ENCODE data around the gene PUSL1.

The PUSL1 gene

GRCh38 chr1:1331068-1331965 lies 22.9 kb downstream of the PUSL1 start, which contains the start of gene TAS1R3:
TSS of gene TAS1R3 (plus strand) at chr1:1331280. CDS start at chr1:1331346, 66 bp downstream.
- Histone ChIP-seq H3K27ac (ENCODE audit: insufficient read depth in 1 of 2, low read depth in 1 of 2, low read length in 2 of 2, poor library complexity in 1 of 2, severe bottlenecking in 2 of 2) (no peak within 1 kb of the TSS), H3K4me3 (ENCODE audit: control insufficient read depth in 1 of 7, extremely low read depth in 1 of 7, insufficient read depth in 4 of 7, low read depth in 2 of 7, low read length in 6 of 7) (no peak within 1 kb of the TSS), H3K27me3 (replicated peaks in 2 of 5; ENCODE audit: control insufficient read depth in 4 of 5, insufficient read depth in 5 of 5, low read length in 4 of 5) (no peaks in the 10 kb centered on the region), H3K9me3 (ENCODE audit: control extremely low read depth in 1 of 5, control insufficient read depth in 4 of 5, insufficient read depth in 2 of 5, low read depth in 1 of 5, low read length in 4 of 5) (no peaks in the 10 kb centered on the region), H3K4me1 (ENCODE audit: control extremely low read depth in 1 of 4, control insufficient read depth in 4 of 4, insufficient read depth in 4 of 4, low read length in 3 of 4) (peaks cover 0 to 3% (median 2%) of the 10 kb centered on the region in 4 experiments), H3K36me3 (ENCODE audit: control insufficient read depth in 4 of 4, insufficient read depth in 4 of 4, low read length in 3 of 4) (peaks cover 2 to 22% (median 11%) of the 10 kb centered on the region in 4 experiments)
- CTCF ChIA-PET: no interaction called here
- no peak for DNase-seq
- WGBS (ENCODE audit: insufficient coverage): 89% methylated on average over 35 of the region's 41 CpGs
- POLR2A ChIA-PET: no interaction called here

DNA sequence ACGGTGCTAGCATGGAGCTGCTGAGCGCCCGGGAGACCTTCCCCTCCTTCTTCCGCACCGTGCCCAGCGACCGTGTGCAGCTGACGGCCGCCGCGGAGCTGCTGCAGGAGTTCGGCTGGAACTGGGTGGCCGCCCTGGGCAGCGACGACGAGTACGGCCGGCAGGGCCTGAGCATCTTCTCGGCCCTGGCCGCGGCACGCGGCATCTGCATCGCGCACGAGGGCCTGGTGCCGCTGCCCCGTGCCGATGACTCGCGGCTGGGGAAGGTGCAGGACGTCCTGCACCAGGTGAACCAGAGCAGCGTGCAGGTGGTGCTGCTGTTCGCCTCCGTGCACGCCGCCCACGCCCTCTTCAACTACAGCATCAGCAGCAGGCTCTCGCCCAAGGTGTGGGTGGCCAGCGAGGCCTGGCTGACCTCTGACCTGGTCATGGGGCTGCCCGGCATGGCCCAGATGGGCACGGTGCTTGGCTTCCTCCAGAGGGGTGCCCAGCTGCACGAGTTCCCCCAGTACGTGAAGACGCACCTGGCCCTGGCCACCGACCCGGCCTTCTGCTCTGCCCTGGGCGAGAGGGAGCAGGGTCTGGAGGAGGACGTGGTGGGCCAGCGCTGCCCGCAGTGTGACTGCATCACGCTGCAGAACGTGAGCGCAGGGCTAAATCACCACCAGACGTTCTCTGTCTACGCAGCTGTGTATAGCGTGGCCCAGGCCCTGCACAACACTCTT lies 23.8 kb downstream of the PUSL1 start:
- no peak overlapping the region for H3K27ac ChIP-seq (ENCODE audit: insufficient read depth in 1 of 2, low read depth in 1 of 2, low read length in 2 of 2, poor library complexity in 1 of 2, severe bottlenecking in 2 of 2)

DNA sequence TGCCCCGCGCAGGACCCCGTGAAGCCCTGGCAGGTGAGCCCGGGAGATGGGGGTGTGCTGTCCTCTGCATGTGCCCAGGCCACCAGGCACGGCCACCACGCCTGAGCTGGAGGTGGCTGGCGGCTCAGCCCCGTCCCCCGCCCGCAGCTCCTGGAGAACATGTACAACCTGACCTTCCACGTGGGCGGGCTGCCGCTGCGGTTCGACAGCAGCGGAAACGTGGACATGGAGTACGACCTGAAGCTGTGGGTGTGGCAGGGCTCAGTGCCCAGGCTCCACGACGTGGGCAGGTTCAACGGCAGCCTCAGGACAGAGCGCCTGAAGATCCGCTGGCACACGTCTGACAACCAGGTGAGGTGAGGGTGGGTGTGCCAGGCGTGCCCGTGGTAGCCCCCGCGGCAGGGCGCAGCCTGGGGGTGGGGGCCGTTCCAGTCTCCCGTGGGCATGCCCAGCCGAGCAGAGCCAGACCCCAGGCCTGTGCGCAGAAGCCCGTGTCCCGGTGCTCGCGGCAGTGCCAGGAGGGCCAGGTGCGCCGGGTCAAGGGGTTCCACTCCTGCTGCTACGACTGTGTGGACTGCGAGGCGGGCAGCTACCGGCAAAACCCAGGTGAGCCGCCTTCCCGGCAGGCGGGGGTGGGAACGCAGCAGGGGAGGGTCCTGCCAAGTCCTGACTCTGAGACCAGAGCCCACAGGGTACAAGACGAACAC lies 24.5 kb downstream of the PUSL1 start:
- H3K27me3 ChIP-seq (replicated peaks in 2 of 5; ENCODE audit: control insufficient read depth in 4 of 5, insufficient read depth in 5 of 5, low read length in 4 of 5): no peaks in the 10 kb centered on the region
- ChIA-PET POLR2A (no interaction called here), CTCF (no interaction called here)
- peaks cover 2 to 21% (median 7%) of the 10 kb centered on the region in 4 experiments for H3K36me3 ChIP-seq (ENCODE audit: control insufficient read depth in 4 of 4, insufficient read depth in 4 of 4, low read length in 3 of 4)
- 94% methylated on average over 48 of the region's 48 CpGs for WGBS (ENCODE audit: insufficient coverage)
- no peak overlapping the region for H3K27ac ChIP-seq (ENCODE audit: insufficient read depth in 1 of 2, low read depth in 1 of 2, low read length in 2 of 2, poor library complexity in 1 of 2, severe bottlenecking in 2 of 2)
- DNase-seq: no peak
- no peaks in the 10 kb centered on the region for H3K9me3 ChIP-seq (ENCODE audit: control extremely low read depth in 1 of 5, control insufficient read depth in 4 of 5, insufficient read depth in 2 of 5, low read depth in 1 of 5, low read length in 4 of 5)
- H3K4me1 ChIP-seq (ENCODE audit: control extremely low read depth in 1 of 4, control insufficient read depth in 4 of 4, insufficient read depth in 4 of 4, low read length in 3 of 4): no peaks in the 10 kb centered on the region
- no peak overlapping the region for H3K4me3 ChIP-seq (ENCODE audit: control insufficient read depth in 1 of 7, extremely low read depth in 1 of 7, insufficient read depth in 4 of 7, low read depth in 2 of 7, low read length in 6 of 7)

More for the DNA sequence above, 23.8 kb downstream of the PUSL1 start:
- H3K9me3 ChIP-seq (ENCODE audit: control extremely low read depth in 1 of 5, control insufficient read depth in 4 of 5, insufficient read depth in 2 of 5, low read depth in 1 of 5, low read length in 4 of 5): no peaks in the 10 kb centered on the region
- no peak for DNase-seq
- no peaks in the 10 kb centered on the region for H3K27me3 ChIP-seq (replicated peaks in 2 of 5; ENCODE audit: control insufficient read depth in 4 of 5, insufficient read depth in 5 of 5, low read length in 4 of 5)
- no peaks in the 10 kb centered on the region for H3K4me1 ChIP-seq (ENCODE audit: control extremely low read depth in 1 of 4, control insufficient read depth in 4 of 4, insufficient read depth in 4 of 4, low read length in 3 of 4)
- 92% methylated on average over 51 of the region's 57 CpGs for WGBS (ENCODE audit: insufficient coverage)
- H3K4me3 ChIP-seq (ENCODE audit: control insufficient read depth in 1 of 7, extremely low read depth in 1 of 7, insufficient read depth in 4 of 7, low read depth in 2 of 7, low read length in 6 of 7): no peak overlapping the region
- POLR2A ChIA-PET: no interaction called here
- peaks cover 2 to 24% (median 10%) of the 10 kb centered on the region in 4 experiments for H3K36me3 ChIP-seq (ENCODE audit: control insufficient read depth in 4 of 4, insufficient read depth in 4 of 4, low read length in 3 of 4)
- CTCF ChIA-PET: no interaction called here

DNA sequence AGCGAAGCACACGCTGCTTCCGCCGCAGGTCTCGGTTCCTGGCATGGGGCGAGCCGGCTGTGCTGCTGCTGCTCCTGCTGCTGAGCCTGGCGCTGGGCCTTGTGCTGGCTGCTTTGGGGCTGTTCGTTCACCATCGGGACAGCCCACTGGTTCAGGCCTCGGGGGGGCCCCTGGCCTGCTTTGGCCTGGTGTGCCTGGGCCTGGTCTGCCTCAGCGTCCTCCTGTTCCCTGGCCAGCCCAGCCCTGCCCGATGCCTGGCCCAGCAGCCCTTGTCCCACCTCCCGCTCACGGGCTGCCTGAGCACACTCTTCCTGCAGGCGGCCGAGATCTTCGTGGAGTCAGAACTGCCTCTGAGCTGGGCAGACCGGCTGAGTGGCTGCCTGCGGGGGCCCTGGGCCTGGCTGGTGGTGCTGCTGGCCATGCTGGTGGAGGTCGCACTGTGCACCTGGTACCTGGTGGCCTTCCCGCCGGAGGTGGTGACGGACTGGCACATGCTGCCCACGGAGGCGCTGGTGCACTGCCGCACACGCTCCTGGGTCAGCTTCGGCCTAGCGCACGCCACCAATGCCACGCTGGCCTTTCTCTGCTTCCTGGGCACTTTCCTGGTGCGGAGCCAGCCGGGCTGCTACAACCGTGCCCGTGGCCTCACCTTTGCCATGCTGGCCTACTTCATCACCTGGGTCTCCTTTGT lies 25.3 kb downstream of the PUSL1 start:
- Histone ChIP-seq H3K27ac (ENCODE audit: insufficient read depth in 1 of 2, low read depth in 1 of 2, low read length in 2 of 2, poor library complexity in 1 of 2, severe bottlenecking in 2 of 2) (no peak overlapping the region), H3K9me3 (ENCODE audit: control extremely low read depth in 1 of 5, control insufficient read depth in 4 of 5, insufficient read depth in 2 of 5, low read depth in 1 of 5, low read length in 4 of 5) (no peaks in the 10 kb centered on the region), H3K27me3 (replicated peaks in 2 of 5; ENCODE audit: control insufficient read depth in 4 of 5, insufficient read depth in 5 of 5, low read length in 4 of 5) (no peaks in the 10 kb centered on the region), H3K36me3 (ENCODE audit: control insufficient read depth in 4 of 4, insufficient read depth in 4 of 4, low read length in 3 of 4) (peaks cover 2 to 19% (median 7%) of the 10 kb centered on the region in 4 experiments), H3K4me1 (ENCODE audit: control extremely low read depth in 1 of 4, control insufficient read depth in 4 of 4, insufficient read depth in 4 of 4, low read length in 3 of 4) (no peaks in the 10 kb centered on the region), H3K4me3 (ENCODE audit: control insufficient read depth in 1 of 7, extremely low read depth in 1 of 7, insufficient read depth in 4 of 7, low read depth in 2 of 7, low read length in 6 of 7) (no peak overlapping the region)
- WGBS (ENCODE audit: insufficient coverage): 93% methylated on average over 36 of the region's 36 CpGs
- POLR2A ChIA-PET: no interaction called here
- CTCF ChIA-PET: no interaction called here
- no peak for DNase-seq

DNA sequence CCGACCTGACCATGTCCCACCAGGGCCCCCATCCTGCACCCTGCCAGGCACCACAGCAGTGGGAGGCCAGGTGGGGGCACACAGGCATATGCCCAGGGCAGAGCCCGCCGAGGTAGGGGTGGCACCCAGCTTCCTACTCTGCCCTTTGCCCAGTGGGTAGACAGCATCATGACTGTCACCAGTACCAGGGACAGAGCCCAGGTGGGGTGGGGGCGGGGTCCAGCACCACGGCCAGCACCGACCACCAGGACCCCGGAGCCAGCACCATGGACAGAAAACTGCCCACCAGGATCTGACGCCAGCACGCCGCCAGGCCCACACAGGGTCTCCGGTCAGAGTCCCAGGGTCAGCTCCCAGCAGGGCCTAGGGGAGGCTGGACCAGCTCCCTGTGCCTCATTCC lies 26.4 kb downstream of the PUSL1 start:
- Histone ChIP-seq H3K4me1 (ENCODE audit: control extremely low read depth in 1 of 4, control insufficient read depth in 4 of 4, insufficient read depth in 4 of 4, low read length in 3 of 4) (no peaks in the 10 kb centered on the region), H3K27me3 (replicated peaks in 2 of 5; ENCODE audit: control insufficient read depth in 4 of 5, insufficient read depth in 5 of 5, low read length in 4 of 5) (no peaks in the 10 kb centered on the region), H3K4me3 (ENCODE audit: control insufficient read depth in 1 of 7, extremely low read depth in 1 of 7, insufficient read depth in 4 of 7, low read depth in 2 of 7, low read length in 6 of 7) (no peak overlapping the region), H3K36me3 (ENCODE audit: control insufficient read depth in 4 of 4, insufficient read depth in 4 of 4, low read length in 3 of 4) (peaks cover 2 to 26% (median 11%) of the 10 kb centered on the region in 4 experiments), H3K27ac (ENCODE audit: insufficient read depth in 1 of 2, low read depth in 1 of 2, low read length in 2 of 2, poor library complexity in 1 of 2, severe bottlenecking in 2 of 2) (no peak overlapping the region), H3K9me3 (ENCODE audit: control extremely low read depth in 1 of 5, control insufficient read depth in 4 of 5, insufficient read depth in 2 of 5, low read depth in 1 of 5, low read length in 4 of 5) (no peaks in the 10 kb centered on the region)
- CTCF ChIA-PET: interaction anchor here (1.2 to 1.4 kb wide), 2 partner anchors 55 to 106 kb away, joined by 3 to 4 read pairs; partner anchors contain the start of gene SCNN1D
- no peak for DNase-seq
- 98% methylated on average over 9 of the region's 11 CpGs for WGBS (ENCODE audit: insufficient coverage)
- POLR2A ChIA-PET: interaction anchor here (0.6 kb wide), 1 partner anchor 9 kb away, joined by 4 read pairs; no protein-coding TSS in a partner anchor

- POLR2A ChIA-PET: interaction anchor here (0.6 kb wide), 1 partner anchor 8 kb away, joined by 4 read pairs; no protein-coding TSS in a partner anchor
- Histone ChIP-seq H3K36me3 (ENCODE audit: control insufficient read depth in 4 of 4, insufficient read depth in 4 of 4, low read length in 3 of 4) (peaks cover 2 to 30% (median 13%) of the 10 kb centered on the region in 4 experiments), H3K27ac (ENCODE audit: insufficient read depth in 1 of 2, low read depth in 1 of 2, low read length in 2 of 2, poor library complexity in 1 of 2, severe bottlenecking in 2 of 2) (no peak overlapping the region), H3K27me3 (replicated peaks in 2 of 5; ENCODE audit: control insufficient read depth in 4 of 5, insufficient read depth in 5 of 5, low read length in 4 of 5) (no peaks in the 10 kb centered on the region), H3K4me3 (ENCODE audit: control insufficient read depth in 1 of 7, extremely low read depth in 1 of 7, insufficient read depth in 4 of 7, low read depth in 2 of 7, low read length in 6 of 7) (no peak overlapping the region), H3K4me1 (ENCODE audit: control extremely low read depth in 1 of 4, control insufficient read depth in 4 of 4, insufficient read depth in 4 of 4, low read length in 3 of 4) (no peaks in the 10 kb centered on the region), H3K9me3 (ENCODE audit: control extremely low read depth in 1 of 5, control insufficient read depth in 4 of 5, insufficient read depth in 2 of 5, low read depth in 1 of 5, low read length in 4 of 5) (no peaks in the 10 kb centered on the region)
- CTCF ChIA-PET: interaction anchor here (1.2 to 1.4 kb wide), 2 partner anchors 56 to 105 kb away, joined by 3 to 4 read pairs; partner anchors contain the start of gene SCNN1D
- 93% methylated on average over 11 of the region's 16 CpGs for WGBS (ENCODE audit: insufficient coverage)
- no peak for DNase-seq
Observed at GRCh38 chr1:1335283-1335682, 26.9 kb downstream of the PUSL1 start.

All from common myeloid progenitor, CD34-positive (primary cell).